Neural cell (in vitro differentiated cells): ENCODE results near the gene FGF14. TPM values are rescaled to one million over a fixed set of nuclear protein-coding genes. Genes with fewer than 3 reads are reported as not detected.

Experiments used
- H2AFZ ChIP-seq: fragments of 200-600, 300-800 bp; sonication (generic), shearing (Covaris generic); 2 replicates; pipeline ENCODE4 v1.6.0; 2014; ENCODE audit warnings: low read depth, mild to moderate bottlenecking, antibody characterized with exemption, low read length, moderate library complexity
- H3F3A ChIP-seq: fragments of 200-600 bp; shearing (Covaris generic); 2 replicates; pipeline ENCODE4 v1.6.1; 2016; ENCODE audit warnings: mild to moderate bottlenecking, moderate library complexity, mixed read lengths, antibody characterized with exemption, low read length; ENCODE audit not compliant: insufficient read depth, poor library complexity, severe bottlenecking
- H3K27ac ChIP-seq: fragments of 200-600, 300-800 bp; sonication (generic), shearing (Covaris generic); 2 replicates; pipeline ENCODE4 v1.5.1; 2014; ENCODE audit warnings: mild to moderate bottlenecking, low read length, moderate library complexity
- H3K27me3 ChIP-seq: fragments of 300-800, 200-600 bp; sonication (generic), shearing (Covaris generic); 2 replicates; pipeline ENCODE4 v1.6.0; 2014; ENCODE audit warnings: mild to moderate bottlenecking, low read depth, low read length, moderate library complexity; ENCODE audit not compliant: insufficient read depth
- H3K36me3 ChIP-seq: fragments of 300-800, 200-600 bp; sonication (generic), shearing (Covaris generic); 2 replicates; pipeline ENCODE4 v1.5.1; 2014; ENCODE audit warnings: mild to moderate bottlenecking, antibody characterized with exemption, low read length, moderate library complexity; ENCODE audit not compliant: insufficient read depth
- H3K4me2 ChIP-seq: fragments of 300-800, 200-600 bp; sonication (generic), shearing (Covaris generic); 2 replicates; pipeline ENCODE4 v1.6.0; 2014; ENCODE audit warnings: mild to moderate bottlenecking, low read length
- H3K4me3 ChIP-seq: fragments of 300-800, 200-600 bp; sonication (generic), shearing (Covaris generic); 2 replicates; pipeline ENCODE4 v1.5.1; 2014; ENCODE audit warnings: mild to moderate bottlenecking, low read length, moderate library complexity
- H3K79me2 ChIP-seq: fragments of 200-600 bp; shearing (Covaris generic); replicated peaks from 2 replicates; pipeline ENCODE4 v1.6.0; 2014; ENCODE audit warnings: mild to moderate bottlenecking, low read length, moderate library complexity; ENCODE audit not compliant: insufficient read depth
- H3K9ac ChIP-seq: fragments of 300-800, 200-600 bp; sonication (generic), shearing (Covaris generic); 2 replicates; pipeline ENCODE4 v1.6.1; 2016; ENCODE audit warnings: mild to moderate bottlenecking, low read length, mixed read lengths
- H3K9me2 ChIP-seq: fragments of 200-600 bp; shearing (Covaris generic); 2 replicates; pipeline ENCODE4 v1.6.1; 2016; ENCODE audit warnings: mild to moderate bottlenecking, low read length, mixed read lengths; ENCODE audit not compliant: insufficient read depth
- H3K9me3 ChIP-seq: fragments of 200-600, 300-800 bp; sonication (generic), shearing (Covaris generic); 2 replicates; pipeline ENCODE4 v1.6.1; 2016; ENCODE audit warnings: mild to moderate bottlenecking, mixed run types, low read length, moderate library complexity, mixed read lengths
- H4K20me1 ChIP-seq: fragments of 200-600 bp; shearing (Covaris generic); 2 replicates; pipeline ENCODE4 v1.6.1; 2016; ENCODE audit warnings: mild to moderate bottlenecking, mixed run types; ENCODE audit not compliant: insufficient read depth
- EP300 ChIP-seq: fragments of 450-650 bp; conservative IDR thresholded peaks from 2 replicates; pipeline ENCODE4 v1.6.1; 2014; ENCODE audit warnings: antibody characterized with exemption, mild to moderate bottlenecking, moderate library complexity; ENCODE audit not compliant: poor library complexity, severe bottlenecking
- EZH2 ChIP-seq: fragments of 200-600, 300-800 bp; shearing (Covaris generic), sonication (generic); IDR thresholded peaks from 2 replicates; pipeline ENCODE4 v1.6.1; 2014; ENCODE audit warnings: antibody characterized with exemption, low read length, borderline replicate concordance, mild to moderate bottlenecking; ENCODE audit not compliant: insufficient read depth, poor library complexity, severe bottlenecking
- MXI1 ChIP-seq: fragments of 450-650 bp; conservative IDR thresholded peaks from 2 replicates; pipeline ENCODE4 v1.6.1; 2014; ENCODE audit warnings: antibody characterized with exemption, mild to moderate bottlenecking; ENCODE audit not compliant: poor library complexity, severe bottlenecking
- POLR2AphosphoS5 ChIP-seq: IDR thresholded peaks from 2 replicates; pipeline ENCODE4 v1.6.1; 2012
- RAD21 ChIP-seq: fragments of 450-650 bp; conservative IDR thresholded peaks from 2 replicates; pipeline ENCODE4 v1.6.1; 2014; ENCODE audit warnings: antibody characterized with exemption, mild to moderate bottlenecking, moderate library complexity
- SMC3 ChIP-seq: fragments of 450-650 bp; conservative IDR thresholded peaks from 2 replicates; pipeline ENCODE4 v1.6.1; 2014; ENCODE audit warnings: antibody characterized with exemption, mild to moderate bottlenecking, moderate library complexity; ENCODE audit not compliant: poor library complexity
- TAF1 ChIP-seq: IDR thresholded peaks from 2 replicates; pipeline ENCODE4 v1.6.1; 2012; ENCODE audit warnings: low read depth
- polyA plus RNA-seq: library from polyadenylated mRNA; depleted of rRNA; stranded (reverse); fragments of >200 nt; gene quantifications from 2 replicates; pipeline ENCODE4 v1.2.3, GENCODE V29; 2014
- TF ChIP-seq, protein P1 (sequence below): fragments of 450-650 bp; IDR thresholded peaks from 2 replicates; pipeline ENCODE4 v1.5.1; 2014; ENCODE audit warnings: antibody characterized with exemption, mild to moderate bottlenecking, moderate library complexity; ENCODE audit not compliant: poor library complexity, severe bottlenecking
- TF ChIP-seq, protein P2 (sequence below): IDR thresholded peaks from 2 replicates; pipeline ENCODE4 v1.6.1; 2012; ENCODE audit warnings: borderline replicate concordance

Gene FGF14
- polyA plus RNA-seq, 1 donor from 2014 or later: 36.4 TPM

DNA sequence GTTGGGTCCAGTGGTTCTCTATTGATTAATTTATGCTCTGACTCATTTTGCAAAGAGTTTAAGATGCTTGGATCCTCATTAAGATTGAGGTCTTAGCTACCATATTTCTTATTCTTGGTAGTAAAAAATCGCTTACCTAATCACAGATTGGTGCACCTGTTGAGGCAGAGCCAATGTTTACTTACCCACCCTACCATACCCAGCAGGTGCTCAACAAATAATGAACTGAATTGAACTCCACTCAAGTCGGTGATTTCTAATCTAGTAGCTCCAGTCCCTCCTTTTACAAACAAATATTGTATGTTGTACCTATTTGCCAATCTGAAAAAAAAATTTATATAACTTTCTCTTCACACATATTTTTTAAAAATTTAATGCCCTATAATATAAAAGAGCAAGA lies 361.0 kb downstream of the FGF14 start:
- Histone ChIP-seq H4K20me1 (no peaks in the 10 kb centered on the region), H3K27ac (peak overlapping the region; percentile 76), H2AFZ (no peak overlapping the region), H3K4me3 (peak overlapping the region; percentile 11), H3K9me2 (no peaks in the 10 kb centered on the region), H3K27me3 (no peaks in the 10 kb centered on the region), H3K9me3 (no peaks in the 10 kb centered on the region), H3K4me2 (no peak overlapping the region), H3K79me2 (no peaks in the 10 kb centered on the region), H3F3A (no peaks in the 10 kb centered on the region), H3K9ac (no peak overlapping the region), H3K36me3 (no peaks in the 10 kb centered on the region)
- no peak for TF ChIP-seq TAF1
- TF ChIP-seq, protein P1, sequence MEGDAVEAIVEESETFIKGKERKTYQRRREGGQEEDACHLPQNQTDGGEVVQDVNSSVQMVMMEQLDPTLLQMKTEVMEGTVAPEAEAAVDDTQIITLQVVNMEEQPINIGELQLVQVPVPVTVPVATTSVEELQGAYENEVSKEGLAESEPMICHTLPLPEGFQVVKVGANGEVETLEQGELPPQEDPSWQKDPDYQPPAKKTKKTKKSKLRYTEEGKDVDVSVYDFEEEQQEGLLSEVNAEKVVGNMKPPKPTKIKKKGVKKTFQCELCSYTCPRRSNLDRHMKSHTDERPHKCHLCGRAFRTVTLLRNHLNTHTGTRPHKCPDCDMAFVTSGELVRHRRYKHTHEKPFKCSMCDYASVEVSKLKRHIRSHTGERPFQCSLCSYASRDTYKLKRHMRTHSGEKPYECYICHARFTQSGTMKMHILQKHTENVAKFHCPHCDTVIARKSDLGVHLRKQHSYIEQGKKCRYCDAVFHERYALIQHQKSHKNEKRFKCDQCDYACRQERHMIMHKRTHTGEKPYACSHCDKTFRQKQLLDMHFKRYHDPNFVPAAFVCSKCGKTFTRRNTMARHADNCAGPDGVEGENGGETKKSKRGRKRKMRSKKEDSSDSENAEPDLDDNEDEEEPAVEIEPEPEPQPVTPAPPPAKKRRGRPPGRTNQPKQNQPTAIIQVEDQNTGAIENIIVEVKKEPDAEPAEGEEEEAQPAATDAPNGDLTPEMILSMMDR: no peak
- TF ChIP-seq SMC3: no peak
- TF ChIP-seq RAD21: no peak
- no peak for TF ChIP-seq MXI1
- no peak for TF ChIP-seq POLR2AphosphoS5
- TF ChIP-seq EZH2: no peak

DNA sequence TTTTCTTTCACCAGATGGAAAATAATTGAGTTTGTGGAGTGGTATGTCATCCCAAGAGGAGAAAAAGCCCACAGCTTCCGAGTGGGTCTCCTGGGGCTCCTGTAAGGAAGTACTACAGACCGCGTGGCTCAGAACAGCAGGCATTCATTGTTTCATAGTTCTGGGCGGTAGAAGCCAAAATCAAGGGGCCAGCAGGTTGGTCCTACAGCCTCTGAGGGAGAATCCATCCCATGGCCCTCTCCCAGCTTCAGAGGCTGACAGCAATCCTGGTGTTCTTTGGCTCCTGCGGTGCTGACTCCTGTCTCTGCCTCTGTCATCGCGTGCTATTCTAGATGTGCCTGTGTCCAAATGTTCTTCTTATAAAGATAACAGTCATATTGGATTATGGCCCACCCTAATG lies 362.6 kb downstream of the FGF14 start:
- Histone ChIP-seq H4K20me1 (no peaks in the 10 kb centered on the region), H2AFZ (no peak overlapping the region), H3K9me2 (no peaks in the 10 kb centered on the region), H3F3A (no peaks in the 10 kb centered on the region), H3K27ac (peak overlapping the region; percentile 76), H3K4me2 (no peak overlapping the region), H3K9me3 (no peaks in the 10 kb centered on the region), H3K27me3 (no peaks in the 10 kb centered on the region), H3K79me2 (no peaks in the 10 kb centered on the region), H3K9ac (peak overlapping the region; percentile 45), H3K4me3 (no peak overlapping the region), H3K36me3 (no peaks in the 10 kb centered on the region)
- TF ChIP-seq, protein P2, sequence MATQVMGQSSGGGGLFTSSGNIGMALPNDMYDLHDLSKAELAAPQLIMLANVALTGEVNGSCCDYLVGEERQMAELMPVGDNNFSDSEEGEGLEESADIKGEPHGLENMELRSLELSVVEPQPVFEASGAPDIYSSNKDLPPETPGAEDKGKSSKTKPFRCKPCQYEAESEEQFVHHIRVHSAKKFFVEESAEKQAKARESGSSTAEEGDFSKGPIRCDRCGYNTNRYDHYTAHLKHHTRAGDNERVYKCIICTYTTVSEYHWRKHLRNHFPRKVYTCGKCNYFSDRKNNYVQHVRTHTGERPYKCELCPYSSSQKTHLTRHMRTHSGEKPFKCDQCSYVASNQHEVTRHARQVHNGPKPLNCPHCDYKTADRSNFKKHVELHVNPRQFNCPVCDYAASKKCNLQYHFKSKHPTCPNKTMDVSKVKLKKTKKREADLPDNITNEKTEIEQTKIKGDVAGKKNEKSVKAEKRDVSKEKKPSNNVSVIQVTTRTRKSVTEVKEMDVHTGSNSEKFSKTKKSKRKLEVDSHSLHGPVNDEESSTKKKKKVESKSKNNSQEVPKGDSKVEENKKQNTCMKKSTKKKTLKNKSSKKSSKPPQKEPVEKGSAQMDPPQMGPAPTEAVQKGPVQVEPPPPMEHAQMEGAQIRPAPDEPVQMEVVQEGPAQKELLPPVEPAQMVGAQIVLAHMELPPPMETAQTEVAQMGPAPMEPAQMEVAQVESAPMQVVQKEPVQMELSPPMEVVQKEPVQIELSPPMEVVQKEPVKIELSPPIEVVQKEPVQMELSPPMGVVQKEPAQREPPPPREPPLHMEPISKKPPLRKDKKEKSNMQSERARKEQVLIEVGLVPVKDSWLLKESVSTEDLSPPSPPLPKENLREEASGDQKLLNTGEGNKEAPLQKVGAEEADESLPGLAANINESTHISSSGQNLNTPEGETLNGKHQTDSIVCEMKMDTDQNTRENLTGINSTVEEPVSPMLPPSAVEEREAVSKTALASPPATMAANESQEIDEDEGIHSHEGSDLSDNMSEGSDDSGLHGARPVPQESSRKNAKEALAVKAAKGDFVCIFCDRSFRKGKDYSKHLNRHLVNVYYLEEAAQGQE: no peak

DNA sequence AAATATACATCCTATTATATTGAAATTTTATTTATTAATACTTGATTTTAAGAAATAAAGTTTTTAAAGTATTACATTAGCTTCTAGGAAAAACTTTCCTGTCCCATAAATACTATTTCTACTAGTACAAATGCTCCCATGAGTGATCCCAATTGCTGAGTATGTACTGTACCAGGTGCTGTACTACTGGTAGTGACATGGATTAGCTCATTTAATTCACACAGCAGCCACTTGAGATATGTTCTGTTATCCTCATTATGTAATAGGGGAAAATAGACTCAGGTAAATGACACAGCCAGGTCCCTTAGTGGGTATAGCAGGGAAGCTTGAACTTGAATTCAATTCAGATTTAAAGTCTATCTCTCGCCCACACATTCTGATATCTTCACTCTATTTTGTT lies 363.1 kb downstream of the FGF14 start:
- Histone ChIP-seq H3K9me2 (no peaks in the 10 kb centered on the region), H3K27me3 (no peaks in the 10 kb centered on the region), H3K36me3 (no peaks in the 10 kb centered on the region), H3K9ac (no peak overlapping the region), H2AFZ (no peak overlapping the region), H3K4me2 (no peak overlapping the region), H3F3A (no peaks in the 10 kb centered on the region), H4K20me1 (no peaks in the 10 kb centered on the region), H3K27ac (peak overlapping the region; percentile 76), H3K4me3 (no peak overlapping the region), H3K9me3 (no peaks in the 10 kb centered on the region), H3K79me2 (no peaks in the 10 kb centered on the region)
- TF ChIP-seq EP300: no peak
- TF ChIP-seq MXI1: no peak
- no peak for TF ChIP-seq TAF1
- TF ChIP-seq EZH2: no peak
- no peak for TF ChIP-seq RAD21
- TF ChIP-seq, protein P1: no peak
- TF ChIP-seq SMC3: no peak
- TF ChIP-seq, protein P2: no peak
- TF ChIP-seq POLR2AphosphoS5: no peak
